ENCODE measurements around the gene ELF2.
"Not testable (repeated sequence)": the region's sequence is repeated elsewhere in the genome, so short reads cannot be mapped to it uniquely, and the experiment has no call there.

Gene ELF2

GRCh38 chr4:139167774-139168444 lies 9.1 kb downstream of the ELF2 start:
- no peak overlapping the region for H3K27ac Mint-ChIP-seq
- ATAC-seq: no peak

GRCh38 chr4:139164731-139165130 lies 12.3 kb downstream of the ELF2 start:
- Mint-ChIP-seq H3K27ac (no peak overlapping the region), H3K9me3 (no peaks in the 10 kb centered on the region), H3K36me3 (ENCODE audit: low read depth) (no peaks in the 10 kb centered on the region), H3K4me1 (peaks cover 7% of the 10 kb centered on the region), H3K4me3 (no peak overlapping the region), H3K27me3 (no peaks in the 10 kb centered on the region)
- ATAC-seq: no peak
- DNase-seq: no peak

More at GRCh38 chr4:139167774-139168444, 9.1 kb downstream of the ELF2 start:
- Mint-ChIP-seq H3K36me3 (ENCODE audit: low read depth) (no peaks in the 10 kb centered on the region), H3K4me1 (peaks cover 13% of the 10 kb centered on the region), H3K9me3 (no peaks in the 10 kb centered on the region), H3K4me3 (no peak overlapping the region), H3K27me3 (no peaks in the 10 kb centered on the region)
- no peak for DNase-seq

- Mint-ChIP-seq H3K4me3 (no peak overlapping the region), H3K27me3 (no peaks in the 10 kb centered on the region), H3K27ac (no peak overlapping the region), H3K4me1 (peaks cover 7% of the 10 kb centered on the region), H3K9me3 (no peaks in the 10 kb centered on the region), H3K36me3 (ENCODE audit: low read depth) (no peaks in the 10 kb centered on the region)
- no peak for DNase-seq
- ATAC-seq: no peak
Observed at GRCh38 chr4:139163806-139164206, 13.2 kb downstream of the ELF2 start.

GRCh38 chr4:139157977-139158376 lies 19.0 kb downstream of the ELF2 start:
- H3K36me3 Mint-ChIP-seq (ENCODE audit: low read depth); ATAC-seq; H3K27me3 Mint-ChIP-seq; DNase-seq; H3K4me1 Mint-ChIP-seq; H3K27ac Mint-ChIP-seq; H3K9me3 Mint-ChIP-seq; H3K4me3 Mint-ChIP-seq: not testable (repeated sequence)

- ATAC-seq: no peak
- Mint-ChIP-seq H3K36me3 (ENCODE audit: low read depth) (no peaks in the 10 kb centered on the region), H3K27ac (no peak overlapping the region), H3K4me1 (no peaks in the 10 kb centered on the region), H3K9me3 (no peaks in the 10 kb centered on the region), H3K4me3 (no peak overlapping the region), H3K27me3 (no peaks in the 10 kb centered on the region)
- no peak for DNase-seq
Observed at GRCh38 chr4:139154952-139155557, 22.0 kb downstream of the ELF2 start.

GRCh38 chr4:139154538-139154937 lies 22.5 kb downstream of the ELF2 start:
- Mint-ChIP-seq H3K27me3 (no peaks in the 10 kb centered on the region), H3K4me1 (no peaks in the 10 kb centered on the region), H3K4me3 (no peak overlapping the region), H3K36me3 (ENCODE audit: low read depth) (no peaks in the 10 kb centered on the region), H3K27ac (no peak overlapping the region), H3K9me3 (no peaks in the 10 kb centered on the region)
- no peak for DNase-seq
- no peak for ATAC-seq

GRCh38 chr4:139154134-139154421 lies 22.9 kb downstream of the ELF2 start:
- H3K27ac Mint-ChIP-seq: no peak overlapping the region
- H3K9me3 Mint-ChIP-seq: no peaks in the 10 kb centered on the region
- no peaks in the 10 kb centered on the region for H3K36me3 Mint-ChIP-seq (ENCODE audit: low read depth)
- DNase-seq (no peak), ATAC-seq (no peak)
- H3K27me3 Mint-ChIP-seq: no peaks in the 10 kb centered on the region
- no peak overlapping the region for H3K4me3 Mint-ChIP-seq
- no peaks in the 10 kb centered on the region for H3K4me1 Mint-ChIP-seq

- Mint-ChIP-seq H3K27me3 (no peaks in the 10 kb centered on the region), H3K27ac (no peak overlapping the region), H3K9me3 (no peaks in the 10 kb centered on the region), H3K4me1 (no peaks in the 10 kb centered on the region), H3K36me3 (ENCODE audit: low read depth) (no peaks in the 10 kb centered on the region), H3K4me3 (no peak overlapping the region)
- no peak for DNase-seq
- ATAC-seq: no peak
Observed at GRCh38 chr4:139153411-139154133, 23.4 kb downstream of the ELF2 start.

- Mint-ChIP-seq H3K4me1 (peaks cover under 1% of the 10 kb centered on the region), H3K27ac (no peak overlapping the region), H3K36me3 (ENCODE audit: low read depth) (no peaks in the 10 kb centered on the region), H3K27me3 (no peaks in the 10 kb centered on the region), H3K4me3 (no peak overlapping the region), H3K9me3 (no peaks in the 10 kb centered on the region)
- ATAC-seq (no peak), DNase-seq (no peak)
Observed at GRCh38 chr4:139152249-139152648, 24.8 kb downstream of the ELF2 start.

GRCh38 chr4:139146926-139147629 lies 29.9 kb downstream of the ELF2 start:
- no peaks in the 10 kb centered on the region for H3K9me3 Mint-ChIP-seq
- H3K27ac Mint-ChIP-seq: no peak overlapping the region
- no peak for DNase-seq
- no peak overlapping the region for H3K4me3 Mint-ChIP-seq
- peaks cover 21% of the 10 kb centered on the region for H3K4me1 Mint-ChIP-seq
- H3K36me3 Mint-ChIP-seq (ENCODE audit: low read depth): no peaks in the 10 kb centered on the region
- no peaks in the 10 kb centered on the region for H3K27me3 Mint-ChIP-seq
- no peak for ATAC-seq

- no peak for DNase-seq
- peaks cover 22% of the 10 kb centered on the region for H3K4me1 Mint-ChIP-seq
- no peak overlapping the region for H3K4me3 Mint-ChIP-seq
- no peak overlapping the region for H3K27ac Mint-ChIP-seq
- H3K27me3 Mint-ChIP-seq: no peaks in the 10 kb centered on the region
- no peaks in the 10 kb centered on the region for H3K36me3 Mint-ChIP-seq (ENCODE audit: low read depth)
- no peaks in the 10 kb centered on the region for H3K9me3 Mint-ChIP-seq
- no peak for ATAC-seq
Observed at GRCh38 chr4:139145552-139145932, 31.5 kb downstream of the ELF2 start.

- ATAC-seq: no peak
- H3K4me1 Mint-ChIP-seq: peaks cover 22% of the 10 kb centered on the region
- H3K36me3 Mint-ChIP-seq (ENCODE audit: low read depth): no peaks in the 10 kb centered on the region
- no peak for DNase-seq
- no peaks in the 10 kb centered on the region for H3K27me3 Mint-ChIP-seq
- no peaks in the 10 kb centered on the region for H3K9me3 Mint-ChIP-seq
- no peak overlapping the region for H3K27ac Mint-ChIP-seq
- no peak overlapping the region for H3K4me3 Mint-ChIP-seq
Observed at GRCh38 chr4:139144911-139145551, 32.0 kb downstream of the ELF2 start.

GRCh38 chr4:139144161-139144859 lies 32.7 kb downstream of the ELF2 start:
- no peak overlapping the region for H3K4me3 Mint-ChIP-seq
- H3K27ac Mint-ChIP-seq: no peak overlapping the region

GRCh38 chr4:139142980-139143379 lies 34.0 kb downstream of the ELF2 start:
- no peaks in the 10 kb centered on the region for H3K9me3 Mint-ChIP-seq
- peaks cover 22% of the 10 kb centered on the region for H3K4me1 Mint-ChIP-seq
- ATAC-seq (no peak), DNase-seq (no peak)
- no peak overlapping the region for H3K4me3 Mint-ChIP-seq
- no peaks in the 10 kb centered on the region for H3K27me3 Mint-ChIP-seq
- no peak overlapping the region for H3K27ac Mint-ChIP-seq
- H3K36me3 Mint-ChIP-seq (ENCODE audit: low read depth): no peaks in the 10 kb centered on the region

More at GRCh38 chr4:139144161-139144859, 32.7 kb downstream of the ELF2 start:
- no peak for ATAC-seq
- no peaks in the 10 kb centered on the region for H3K9me3 Mint-ChIP-seq
- H3K4me1 Mint-ChIP-seq: peaks cover 22% of the 10 kb centered on the region
- no peaks in the 10 kb centered on the region for H3K36me3 Mint-ChIP-seq (ENCODE audit: low read depth)
- no peaks in the 10 kb centered on the region for H3K27me3 Mint-ChIP-seq
- DNase-seq: no peak

Data from activated naive CD8-positive, alpha-beta T cell treated with anti-CD3 and anti-CD28 coated beads, Interleukin-2, amount 50 U/mL, for 24 hours (primary cell).